Duodenal mucosa (tissue), 2 donors: ENCODE measurements around the gene PRKAA1.
"Not testable (repeated sequence)": the region's sequence is repeated elsewhere in the genome, so short reads cannot be mapped to it uniquely, and the experiment has no call there.

Source experiments
- H3K27ac ChIP-seq: one replicate; pipeline ENCODE4 v1.7.0; 2013; ENCODE audit warnings: low read depth, low read length
- H3K27me3 ChIP-seq, 2 donors: one replicate each; pipeline ENCODE4 v1.7.0; 2013; ENCODE audit warnings: low read length in 2 of 2, control low read depth in 1 of 2; ENCODE audit not compliant: insufficient read depth in 2 of 2, control insufficient read depth in 1 of 2
- H3K36me3 ChIP-seq, 2 donors: one replicate each; pipeline ENCODE4 v1.7.0; 2013; ENCODE audit warnings: low read length in 2 of 2, control low read depth in 1 of 2; ENCODE audit not compliant: insufficient read depth in 2 of 2, control insufficient read depth in 1 of 2
- H3K4me1 ChIP-seq, 2 donors: one replicate each; pipeline ENCODE4 v1.7.0; 2013; ENCODE audit warnings: low read length in 2 of 2, control low read depth in 1 of 2; ENCODE audit not compliant: insufficient read depth in 2 of 2, control insufficient read depth in 1 of 2
- H3K4me3 ChIP-seq, 2 donors: one replicate each; pipeline ENCODE4 v1.7.0; 2013; ENCODE audit warnings: low read length in 2 of 2, low read depth in 1 of 2
- H3K9ac ChIP-seq, 2 donors: one replicate each; pipeline ENCODE4 v1.7.0; 2013; ENCODE audit warnings: low read length in 2 of 2, low read depth in 1 of 2
- H3K9me3 ChIP-seq, 2 donors: one replicate each; pipeline ENCODE4 v1.7.0; 2013; ENCODE audit warnings: low read length in 2 of 2, control low read depth in 1 of 2; ENCODE audit not compliant: control insufficient read depth in 1 of 2

PRKAA1 gene

DNA sequence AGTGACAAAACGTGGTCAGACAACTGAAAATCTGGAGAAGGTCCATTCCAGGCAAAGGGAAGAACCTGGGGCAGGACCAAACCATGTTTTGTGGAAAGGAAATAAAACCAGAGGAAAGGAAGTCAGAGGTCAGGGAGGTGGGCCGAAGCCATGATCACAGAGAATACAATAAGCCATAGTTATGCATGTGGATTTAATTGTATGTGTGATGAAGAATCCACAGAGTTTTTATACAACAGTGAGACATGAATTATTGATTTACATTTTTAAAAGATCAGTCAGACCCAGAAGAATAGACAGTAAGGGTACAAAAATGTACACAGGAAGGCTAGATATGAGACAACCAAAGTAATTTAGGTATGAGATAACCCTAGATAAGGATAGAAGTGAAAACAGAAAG lies 63.2 kb downstream of the PRKAA1 start:
- no peak overlapping the region for H3K27ac ChIP-seq
- H3K27me3 ChIP-seq, result no peaks in the 10 kb centered on the region
- H3K9me3 ChIP-seq, result peaks cover 4% of the 10 kb centered on the region in 2 donors
- H3K9ac ChIP-seq, result no peak overlapping the region
- H3K36me3 ChIP-seq, result peaks cover 0 to 7% of the 10 kb centered on the region in 2 donors
- H3K4me1 ChIP-seq, result peaks cover 29 to 38% of the 10 kb centered on the region in 2 donors
- no peak overlapping the region for H3K4me3 ChIP-seq

GRCh38 chr5:40733879-40734563 lies 64.2 kb downstream of the PRKAA1 start:
- no peak overlapping the region for H3K27ac ChIP-seq
- no peaks in the 10 kb centered on the region for H3K27me3 ChIP-seq
- peak overlapping the region in 1 of 2 donors; percentile 9 for H3K4me3 ChIP-seq
- no peak overlapping the region for H3K9ac ChIP-seq
- peaks cover 29 to 38% of the 10 kb centered on the region in 2 donors for H3K4me1 ChIP-seq
- no peaks in the 10 kb centered on the region for H3K9me3 ChIP-seq
- peaks cover 0 to under 1% of the 10 kb centered on the region in 2 donors for H3K36me3 ChIP-seq

DNA sequence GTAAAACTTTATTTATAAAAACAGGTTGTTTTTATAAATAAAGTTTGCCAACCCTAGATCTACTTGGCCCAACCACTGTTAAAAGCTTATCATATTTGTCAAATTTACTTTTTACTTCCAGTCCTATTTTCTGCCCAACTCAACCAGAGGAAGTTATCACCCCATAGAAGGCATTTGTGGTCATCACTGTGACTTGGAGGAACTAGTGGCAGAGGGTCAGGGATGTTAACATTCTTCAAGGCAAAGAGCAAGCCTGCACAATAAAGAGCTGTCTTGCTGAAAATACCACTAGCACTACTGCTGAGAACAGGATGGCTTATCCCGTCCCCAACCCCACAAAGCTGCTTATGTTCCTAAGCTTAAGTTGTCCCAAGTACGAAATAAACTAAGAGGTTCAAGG lies 64.7 kb downstream of the PRKAA1 start:
- Histone ChIP-seq H3K9ac (no peak overlapping the region), H3K27ac (no peak overlapping the region), H3K9me3 (no peaks in the 10 kb centered on the region)

DNA sequence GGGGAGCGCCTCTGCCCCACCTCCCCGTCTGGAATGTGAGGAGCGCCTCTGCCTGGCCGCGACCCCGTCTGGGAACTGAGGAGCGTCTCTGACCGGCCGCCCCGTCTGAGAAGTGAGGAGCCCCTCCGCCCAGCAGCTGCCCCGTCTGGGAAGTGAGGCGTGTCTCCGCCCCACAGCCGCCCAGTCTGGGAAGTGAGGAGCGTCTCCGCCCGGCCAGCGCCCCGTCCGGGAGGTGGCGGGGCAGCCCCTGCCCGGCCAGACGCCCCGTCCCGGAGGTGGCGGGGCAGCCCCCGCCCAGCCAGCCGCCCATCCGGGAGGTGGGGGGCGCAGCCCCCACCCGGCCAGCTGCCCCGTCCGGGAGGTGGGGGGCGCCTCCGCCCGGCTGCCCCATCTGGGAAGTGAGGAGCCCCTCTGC lies 75.7 kb downstream of the PRKAA1 start:
- not testable (repeated sequence) for H3K27ac ChIP-seq, H3K4me3 ChIP-seq, H3K9me3 ChIP-seq, H3K4me1 ChIP-seq, H3K9ac ChIP-seq, H3K36me3 ChIP-seq, H3K27me3 ChIP-seq

More for the DNA sequence above, 64.7 kb downstream of the PRKAA1 start:
- Histone ChIP-seq H3K36me3 (no peaks in the 10 kb centered on the region), H3K4me3 (peak overlapping the region in 1 of 2 donors; percentile 9), H3K4me1 (peaks cover 29 to 38% of the 10 kb centered on the region in 2 donors), H3K27me3 (no peaks in the 10 kb centered on the region)

DNA sequence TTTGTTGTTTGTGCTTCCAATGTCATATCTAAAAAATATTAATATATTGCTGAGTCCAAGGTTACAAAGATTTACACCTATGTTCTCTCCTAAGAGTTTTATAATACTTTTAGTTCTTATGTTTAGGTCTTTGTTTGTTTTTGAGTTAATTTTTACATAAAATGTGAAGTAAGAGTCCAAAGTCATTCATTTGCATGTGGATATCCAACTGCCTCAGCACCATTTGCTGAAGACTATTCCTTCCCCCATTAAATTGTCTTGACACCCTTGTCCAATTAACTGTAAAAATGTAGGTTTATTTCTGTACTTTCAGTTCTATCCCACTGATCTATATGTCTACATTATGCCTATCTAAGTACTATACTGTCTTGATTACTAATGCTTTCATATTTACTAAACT lies 78.1 kb downstream of the PRKAA1 start:
- Histone ChIP-seq H3K4me3 (no peak overlapping the region), H3K4me1 (no peaks in the 10 kb centered on the region), H3K9me3 (peaks cover 0 to 5% of the 10 kb centered on the region in 2 donors), H3K27ac (no peak overlapping the region), H3K27me3 (no peaks in the 10 kb centered on the region), H3K36me3 (peaks cover 0 to 8% of the 10 kb centered on the region in 2 donors), H3K9ac (no peak overlapping the region)

- H3K9ac ChIP-seq, result no peak overlapping the region
- H3K27me3 ChIP-seq, result no peaks in the 10 kb centered on the region
- H3K36me3 ChIP-seq, result peaks cover 0 to 8% of the 10 kb centered on the region in 2 donors
- H3K4me1 ChIP-seq, result no peaks in the 10 kb centered on the region
- H3K4me3 ChIP-seq, result no peak overlapping the region
- H3K27ac ChIP-seq, result no peak overlapping the region
- H3K9me3 ChIP-seq, result peaks cover 0 to 5% of the 10 kb centered on the region in 2 donors
Observed at GRCh38 chr5:40717281-40717680, 80.9 kb downstream of the PRKAA1 start.

DNA sequence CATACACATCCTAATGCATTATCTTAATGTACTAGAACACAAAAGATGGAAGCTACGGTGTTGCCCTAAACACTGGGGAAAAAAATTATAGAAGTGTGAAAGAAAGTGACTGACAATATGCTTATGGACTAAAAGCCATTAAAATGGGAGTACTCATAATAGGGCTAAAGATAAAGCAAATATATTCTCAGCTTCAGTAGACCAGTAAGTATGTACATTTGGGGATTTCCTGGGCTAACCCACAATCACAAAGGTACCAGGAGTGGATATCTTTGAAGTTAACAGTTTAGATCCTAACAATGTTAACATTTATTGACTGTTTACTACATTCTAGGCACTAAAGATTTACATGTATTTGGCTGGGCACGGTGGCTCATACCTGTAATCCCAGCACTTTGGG lies 81.6 kb downstream of the PRKAA1 start:
- H3K9ac ChIP-seq, result no peak overlapping the region
- peaks cover 0 to 5% of the 10 kb centered on the region in 2 donors for H3K9me3 ChIP-seq
- no peak overlapping the region for H3K4me3 ChIP-seq
- H3K4me1 ChIP-seq, result no peaks in the 10 kb centered on the region
- H3K36me3 ChIP-seq, result peaks cover 0 to 8% of the 10 kb centered on the region in 2 donors
- H3K27ac ChIP-seq, result no peak overlapping the region
- no peaks in the 10 kb centered on the region for H3K27me3 ChIP-seq

DNA sequence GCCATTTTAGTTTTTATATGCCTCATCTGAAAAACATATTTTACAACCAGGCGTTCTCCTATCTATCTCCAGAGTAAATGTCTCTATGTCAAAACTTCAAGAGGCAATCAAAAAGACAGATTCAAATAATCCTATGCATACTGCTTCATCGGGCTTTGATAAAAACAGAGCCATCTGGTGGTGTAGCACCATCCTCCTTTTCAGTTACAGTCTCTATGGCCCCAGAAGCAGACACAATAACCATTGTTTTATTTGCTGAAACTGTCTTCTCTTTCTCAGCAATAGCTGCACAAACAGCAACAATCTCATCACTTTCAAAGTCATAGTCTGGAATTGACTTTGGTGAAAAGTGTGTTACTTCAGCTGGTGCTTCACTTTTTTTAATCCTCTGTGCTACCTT lies 82.2 kb downstream of the PRKAA1 start:
- Histone ChIP-seq H3K9ac (no peak overlapping the region), H3K27ac (no peak overlapping the region), H3K36me3 (peaks cover 0 to 7% of the 10 kb centered on the region in 2 donors), H3K27me3 (no peaks in the 10 kb centered on the region), H3K4me3 (no peak overlapping the region), H3K4me1 (no peaks in the 10 kb centered on the region), H3K9me3 (peaks cover 0 to under 1% of the 10 kb centered on the region in 2 donors)

GRCh38 chr5:40714001-40714400 lies 84.2 kb downstream of the PRKAA1 start:
- no peaks in the 10 kb centered on the region for H3K9me3 ChIP-seq
- H3K9ac ChIP-seq, result no peak overlapping the region
- peaks cover 0 to 3% of the 10 kb centered on the region in 2 donors for H3K36me3 ChIP-seq
- H3K4me3 ChIP-seq, result no peak overlapping the region
- H3K27me3 ChIP-seq, result no peaks in the 10 kb centered on the region
- H3K27ac ChIP-seq, result no peak overlapping the region
- no peaks in the 10 kb centered on the region for H3K4me1 ChIP-seq

- not testable (repeated sequence) for H3K9me3 ChIP-seq, H3K9ac ChIP-seq, H3K4me3 ChIP-seq, H3K4me1 ChIP-seq, H3K27ac ChIP-seq, H3K27me3 ChIP-seq, H3K36me3 ChIP-seq
Observed at GRCh38 chr5:40710575-40710974, 87.6 kb downstream of the PRKAA1 start.
